Epidermal melanocyte (primary cell): ENCODE data around the gene GAS2L1.

Source experiments
- DNase-seq: peaks from one replicate; pipeline ENCODE4 v3.0.0; 2011; ENCODE audit warnings: low spot score; ENCODE audit not compliant: insufficient read length

The GAS2L1 gene

DNA sequence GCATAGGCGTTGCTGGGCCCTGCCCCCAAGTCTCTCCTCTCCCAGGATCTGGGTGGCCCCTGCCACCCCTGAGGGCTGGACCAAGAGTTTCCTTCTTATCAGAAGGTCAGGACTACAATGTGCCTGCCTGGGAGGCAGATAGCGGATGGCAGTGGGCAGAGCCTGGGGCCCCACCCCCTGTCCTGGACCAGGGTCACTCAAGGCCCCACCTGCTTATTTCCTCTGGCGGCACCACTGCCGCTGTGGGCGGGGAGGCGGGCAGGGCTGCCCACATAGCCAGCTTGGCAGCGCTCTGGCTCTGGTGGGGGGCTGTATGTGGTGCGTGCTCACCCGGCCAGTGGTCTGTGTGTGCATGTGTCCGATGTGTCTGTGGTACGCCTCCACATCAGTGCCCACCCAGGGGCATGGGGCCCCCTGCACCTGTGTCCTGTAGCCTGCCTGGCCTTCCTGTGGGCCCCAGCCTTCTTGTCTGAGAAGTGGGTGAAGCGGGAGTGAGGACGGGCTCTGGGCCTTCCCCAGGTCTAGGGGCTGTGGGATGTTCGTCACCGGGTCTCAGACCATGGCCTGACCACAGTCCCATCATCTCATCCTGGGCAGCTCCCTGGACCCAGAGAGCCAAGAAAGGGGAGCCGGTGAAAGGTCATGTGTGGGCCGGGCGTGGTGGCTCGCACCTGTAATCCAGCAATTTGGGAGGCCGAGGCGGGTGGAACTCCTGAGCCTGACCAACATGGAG is 3.0 kb downstream of the GAS2L1 start:
- DNase-seq: no peak

DNA sequence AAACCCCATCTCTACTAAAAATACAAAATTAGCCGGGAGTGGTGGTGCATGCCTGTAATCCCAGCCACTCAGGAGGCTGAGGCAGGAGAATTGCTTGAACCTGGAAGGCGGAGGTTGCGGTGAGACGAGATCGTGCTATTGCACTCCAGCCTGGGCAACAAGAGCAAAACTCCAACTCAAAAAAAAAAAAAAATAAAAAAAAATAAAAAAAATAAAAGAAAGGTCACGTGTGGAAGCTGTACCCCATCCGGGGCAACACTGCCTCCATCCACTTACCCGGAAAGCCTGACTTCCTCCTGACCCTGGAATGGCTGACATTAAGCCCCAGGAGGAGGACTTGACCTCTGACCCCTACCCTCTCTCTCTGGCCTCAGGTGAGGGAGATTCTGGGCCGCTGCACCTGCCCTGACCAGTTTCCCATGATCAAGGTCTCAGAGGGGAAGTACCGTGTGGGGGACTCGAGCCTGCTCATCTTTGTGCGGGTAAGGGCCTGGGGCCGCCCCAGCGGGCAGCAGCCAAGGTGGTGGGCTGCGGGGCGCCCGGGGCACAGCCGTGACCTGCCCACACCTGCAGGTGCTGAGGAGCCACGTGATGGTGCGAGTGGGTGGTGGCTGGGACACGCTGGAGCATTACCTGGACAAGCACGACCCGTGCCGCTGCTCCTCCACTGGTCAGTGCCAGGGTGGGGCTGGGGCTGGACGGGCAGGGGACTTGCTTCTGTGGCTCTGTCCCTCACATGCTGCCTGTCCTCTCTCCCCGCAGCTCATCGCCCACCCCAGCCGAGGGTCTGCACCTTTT is 3.8 kb downstream of the GAS2L1 start:
- DNase-seq: no peak

- DNase-seq: peak; percentile 99
Observed at GRCh38 chr22:29310863-29311339, 4.5 kb downstream of the GAS2L1 start.

- DNase-seq: peak; percentile 14
Observed at GRCh38 chr22:29311464-29312217, 5.2 kb downstream of the GAS2L1 start.

- DNase-seq: peak; percentile 17
Observed at GRCh38 chr22:29312218-29313125, 6.0 kb downstream of the GAS2L1 start.

- peak; percentile 37 for DNase-seq
Observed at GRCh38 chr22:29313126-29313575, 6.7 kb downstream of the GAS2L1 start.

DNA sequence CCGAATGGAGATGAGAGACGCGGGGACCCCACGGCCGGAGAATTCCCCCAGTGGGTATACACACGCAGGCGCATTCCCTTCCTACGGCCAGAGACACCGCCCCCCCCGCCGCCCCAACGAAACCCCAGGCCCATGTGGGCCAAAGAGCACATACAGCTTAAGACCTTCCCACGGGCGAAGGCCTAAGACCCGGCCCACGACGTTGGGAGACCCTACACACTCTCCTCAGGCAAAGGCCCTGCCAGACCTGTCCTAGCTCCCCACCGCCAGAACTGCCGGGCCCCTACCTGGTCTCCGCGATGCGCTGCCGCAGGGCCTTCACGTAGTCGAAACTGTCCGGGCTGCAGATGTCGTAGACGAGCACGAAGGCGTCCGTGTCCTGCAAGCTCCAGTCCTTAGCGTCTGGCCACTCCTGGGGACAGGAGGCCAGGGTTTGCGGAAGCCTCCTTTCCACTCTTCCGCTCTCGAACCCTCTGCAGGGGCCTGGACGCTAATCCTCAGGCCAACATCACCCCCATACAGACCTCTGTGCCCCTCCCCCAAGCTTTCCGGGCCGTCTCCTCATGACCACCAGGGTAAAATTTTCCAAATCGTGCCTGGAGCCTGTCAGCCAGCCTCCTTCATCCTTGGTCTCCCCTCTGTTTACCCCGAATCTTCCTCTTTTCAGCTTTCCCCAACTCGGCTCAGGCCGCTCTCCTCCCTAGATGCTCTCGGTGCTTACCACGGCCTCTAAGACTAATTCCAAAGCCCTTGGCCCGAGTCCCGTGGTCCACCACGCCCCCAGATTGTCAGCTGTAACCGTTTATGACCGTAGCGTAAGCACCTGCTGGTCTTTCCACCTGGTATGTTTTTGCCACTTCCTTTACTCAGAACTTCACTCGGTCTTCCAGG is 7.4 kb downstream of the GAS2L1 start:
- DNase-seq: peak; percentile 16

GRCh38 chr22:29314537-29315285 is 8.3 kb downstream of the GAS2L1 start:
- peak; percentile 16 for DNase-seq

GRCh38 chr22:29315286-29316140 is 9.1 kb downstream of the GAS2L1 start, which contains the start of gene RASL10A:
TSS of gene RASL10A (minus strand) at chr22:29315697. CDS start at chr22:29315246, 451 bp downstream.
- DNase-seq: peak; percentile 18

GRCh38 chr22:29316141-29316828 is 9.8 kb downstream of the GAS2L1 start:
- DNase-seq: peak; percentile 4

GRCh38 chr22:29317827-29318454 is 11.5 kb downstream of the GAS2L1 start:
- no peak for DNase-seq

DNA sequence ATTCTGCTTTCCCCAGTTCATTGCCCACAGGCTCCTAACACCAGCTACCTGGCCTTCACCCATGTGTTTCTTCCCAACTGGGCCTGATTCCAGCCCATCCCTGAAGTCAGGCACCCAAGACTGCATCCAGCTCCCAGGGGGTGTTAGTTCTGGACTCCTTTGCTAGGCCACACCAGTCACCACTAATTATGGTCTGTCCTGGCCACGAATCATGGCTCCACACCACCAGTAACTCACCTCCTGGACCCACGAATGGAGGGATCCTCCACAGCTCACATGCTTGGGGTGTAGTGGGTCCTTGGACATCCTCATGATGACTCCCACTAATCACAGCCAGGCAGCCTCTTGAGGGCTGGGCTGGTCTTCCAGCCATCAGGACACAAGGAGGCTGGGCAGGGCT is 12.6 kb downstream of the GAS2L1 start:
- no peak for DNase-seq

- DNase-seq: no peak
Observed at GRCh38 chr22:29320546-29320945, 14.1 kb downstream of the GAS2L1 start.

- no peak for DNase-seq
Observed at GRCh38 chr22:29323641-29324040, 17.2 kb downstream of the GAS2L1 start.

DNA sequence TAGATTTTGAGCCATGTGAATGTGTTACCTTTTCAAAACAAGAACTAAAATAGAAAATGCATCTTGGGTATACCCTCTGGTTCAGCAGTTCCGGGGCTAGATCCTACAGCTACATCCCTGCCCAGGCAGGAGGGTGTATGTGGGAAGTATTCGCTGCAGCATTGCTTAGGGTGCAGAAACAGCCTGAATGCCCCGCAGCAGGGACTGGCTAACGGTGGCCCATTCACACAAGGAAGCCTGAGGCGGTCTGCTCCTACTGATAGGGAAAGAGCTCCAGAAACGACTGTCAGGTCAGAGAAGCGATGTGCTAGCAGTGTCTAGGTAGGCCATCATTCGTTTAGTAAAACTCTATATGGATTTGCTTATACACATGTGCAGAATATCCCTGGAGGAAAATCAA is 18.9 kb downstream of the GAS2L1 start:
- DNase-seq: no peak

DNA sequence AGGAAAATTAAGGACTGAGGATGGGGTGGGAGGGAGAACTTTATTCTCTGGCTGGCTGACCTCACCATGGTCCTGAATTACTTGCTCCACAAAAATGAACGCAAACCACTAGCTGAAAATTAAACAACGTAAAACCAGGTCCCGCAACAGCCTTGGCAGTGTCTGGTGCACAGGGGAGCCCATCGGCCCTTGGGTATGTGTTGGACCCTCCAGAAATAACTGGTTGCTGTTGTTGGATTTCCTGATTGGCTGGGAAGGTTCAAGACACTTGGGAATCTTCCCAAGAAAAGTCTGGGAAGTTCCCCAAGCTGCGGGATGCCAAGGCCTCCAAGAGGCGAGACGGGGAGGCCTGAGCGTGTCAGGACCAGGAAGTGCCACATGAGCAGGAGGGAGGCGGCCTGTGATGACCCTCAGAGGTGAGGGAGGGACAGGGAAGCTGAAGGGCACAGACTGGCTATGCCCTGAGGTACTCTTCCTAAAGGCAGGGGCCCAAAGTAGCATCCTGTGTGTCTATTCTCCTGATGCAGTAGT is 19.4 kb downstream of the GAS2L1 start:
- DNase-seq: no peak

GRCh38 chr22:29326481-29326880 is 20.0 kb downstream of the GAS2L1 start:
- DNase-seq: no peak
